Measurements from ENCODE around the gene GABRG3.

GABRG3 gene

GRCh38 chr15:27433604-27434003 is 462.6 kb downstream of the GABRG3 start:
- no peak for DNase-seq

GRCh38 chr15:27438403-27439375 is 467.7 kb downstream of the GABRG3 start:
- no peak for DNase-seq

GRCh38 chr15:27441120-27441519 is 470.1 kb downstream of the GABRG3 start:
- no peak for DNase-seq

- no peak for DNase-seq
Observed at GRCh38 chr15:27448234-27448633, 477.3 kb downstream of the GABRG3 start.

GRCh38 chr15:27448986-27449385 is 478.0 kb downstream of the GABRG3 start:
- DNase-seq: no peak

- DNase-seq: no peak
Observed at GRCh38 chr15:27449941-27450340, 479.0 kb downstream of the GABRG3 start.

- DNase-seq: no peak
Observed at GRCh38 chr15:27454281-27455075, 483.5 kb downstream of the GABRG3 start.

- no peak for DNase-seq
Observed at GRCh38 chr15:27456807-27457206, 485.8 kb downstream of the GABRG3 start.

- no peak for DNase-seq
Observed at GRCh38 chr15:27457766-27458165, 486.8 kb downstream of the GABRG3 start.

GRCh38 chr15:27458345-27459084 is 487.5 kb downstream of the GABRG3 start:
- DNase-seq: no peak

- DNase-seq: no peak
Observed at GRCh38 chr15:27459836-27460235, 488.9 kb downstream of the GABRG3 start.

GRCh38 chr15:27461181-27461580 is 490.2 kb downstream of the GABRG3 start:
- DNase-seq: no peak

- no peak for DNase-seq
Observed at GRCh38 chr15:27463525-27464088, 492.6 kb downstream of the GABRG3 start.

- no peak for DNase-seq
Observed at GRCh38 chr15:27464941-27465612, 494.1 kb downstream of the GABRG3 start.

- DNase-seq: no peak
Observed at GRCh38 chr15:27466758-27467157, 495.8 kb downstream of the GABRG3 start.

- DNase-seq: no peak
Observed at GRCh38 chr15:27468151-27468591, 497.2 kb downstream of the GABRG3 start.

GRCh38 chr15:27473845-27474244 is 502.9 kb downstream of the GABRG3 start:
- DNase-seq: no peak

GRCh38 chr15:27475395-27475794 is 504.4 kb downstream of the GABRG3 start:
- DNase-seq: no peak

- DNase-seq: peak; percentile 78
Observed at GRCh38 chr15:27479296-27480140, 508.5 kb downstream of the GABRG3 start.

- no peak for DNase-seq
Observed at GRCh38 chr15:27480141-27480530, 509.2 kb downstream of the GABRG3 start.

- DNase-seq: no peak
Observed at GRCh38 chr15:27480642-27481041, 509.7 kb downstream of the GABRG3 start.
